ENCODE results near the gene MYOD1.

MYOD1 gene

DNA sequence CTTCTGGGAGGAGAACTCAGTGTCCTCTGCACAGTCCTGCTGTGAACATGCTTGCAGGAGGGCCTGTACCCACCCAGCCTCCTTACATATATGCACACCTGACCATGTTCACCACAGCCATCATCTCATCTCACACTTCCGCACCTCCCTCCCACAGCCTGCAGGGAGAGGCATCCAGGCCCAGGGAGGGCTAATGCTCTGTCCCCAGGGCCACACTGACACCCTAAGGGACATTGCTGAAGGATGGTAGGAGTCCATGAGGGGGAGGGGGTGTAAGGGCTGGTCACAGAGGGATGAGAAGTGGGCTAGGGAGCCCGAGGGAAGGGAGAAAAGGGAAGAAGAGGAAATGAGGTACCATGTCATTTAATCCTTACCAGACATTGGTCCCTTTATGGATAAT lies 10.8 kb downstream of the MYOD1 start:
- intact Hi-C loops (cut with DNase I) = loop anchor here (5.0 to 10.0 kb wide), 2 partner anchors 125 to 247 kb away; no protein-coding TSS in a partner anchor

GRCh38 chr11:17730608-17731462 lies 11.5 kb downstream of the MYOD1 start:
- intact Hi-C loops (cut with DNase I) = loop anchor here (5.0 to 10.0 kb wide), 2 partner anchors 126 to 246 kb away; no protein-coding TSS in a partner anchor
- peak; percentile 65 to 94 (median 86) for DNase-seq

More for the DNA sequence above, 10.8 kb downstream of the MYOD1 start:
- no peak for DNase-seq

DNA sequence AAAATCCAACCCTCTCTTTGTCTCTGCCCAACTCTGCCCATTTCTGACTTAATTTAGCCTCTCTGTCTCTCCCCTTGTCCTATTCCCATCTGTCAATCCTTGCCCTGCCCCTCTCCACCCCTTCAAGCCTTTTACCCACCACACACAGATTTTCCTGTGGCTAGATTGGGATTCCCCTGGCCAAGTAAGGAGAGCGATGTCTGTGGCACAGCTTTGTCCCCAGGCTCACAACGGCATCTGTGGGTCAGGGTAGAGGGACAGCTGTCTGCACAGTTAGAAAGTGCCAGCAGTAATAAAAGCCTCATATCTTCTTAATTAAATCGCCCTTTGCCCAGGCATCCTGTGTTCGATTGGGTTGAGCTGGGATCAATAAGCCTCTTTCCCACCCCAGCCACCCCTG lies 13.9 kb downstream of the MYOD1 start:
- intact Hi-C loops (cut with DNase I) = loop anchor here (5.0 to 10.0 kb wide), 2 partner anchors 128 to 244 kb away; no protein-coding TSS in a partner anchor
- DNase-seq = no peak

- DNase-seq = peak in 40 of 42 donors; percentile 36 to 80 (median 62)
- intact Hi-C loops (cut with DNase I) = loop anchor here (5.0 to 10.0 kb wide), 2 partner anchors 130 to 243 kb away; no protein-coding TSS in a partner anchor
These were observed 15.1 kb downstream of the MYOD1 start, which contains the start of gene KCNC1 for GRCh38 chr11:17734418-17734911. TSS of gene KCNC1 (plus strand) at chr11:17734781. CDS start at chr11:17736003, 1,222 bp downstream.

- intact Hi-C loops (cut with DNase I) = loop anchor here (5.0 to 10.0 kb wide), 2 partner anchors 130 to 242 kb away; no protein-coding TSS in a partner anchor
- peak in 40 of 42 donors; percentile 5 to 83 (median 52) for DNase-seq
These were observed 15.8 kb downstream of the MYOD1 start for GRCh38 chr11:17734986-17735817.

- intact Hi-C loops (cut with DNase I) = loop anchor here (10.0 kb wide), 1 partner anchor 131 kb away; no protein-coding TSS in a partner anchor
- DNase-seq = peak in 7 of 42 donors; percentile 28 to 48 (median 36)
These were observed 16.6 kb downstream of the MYOD1 start for GRCh38 chr11:17735818-17736578.

- peak in 6 of 42 donors; percentile 18 to 62 (median 44) for DNase-seq
- intact Hi-C loops (cut with DNase I) = loop anchor here (10.0 kb wide), 1 partner anchor 132 kb away; no protein-coding TSS in a partner anchor
These were observed 17.2 kb downstream of the MYOD1 start for GRCh38 chr11:17736579-17736893.

DNA sequence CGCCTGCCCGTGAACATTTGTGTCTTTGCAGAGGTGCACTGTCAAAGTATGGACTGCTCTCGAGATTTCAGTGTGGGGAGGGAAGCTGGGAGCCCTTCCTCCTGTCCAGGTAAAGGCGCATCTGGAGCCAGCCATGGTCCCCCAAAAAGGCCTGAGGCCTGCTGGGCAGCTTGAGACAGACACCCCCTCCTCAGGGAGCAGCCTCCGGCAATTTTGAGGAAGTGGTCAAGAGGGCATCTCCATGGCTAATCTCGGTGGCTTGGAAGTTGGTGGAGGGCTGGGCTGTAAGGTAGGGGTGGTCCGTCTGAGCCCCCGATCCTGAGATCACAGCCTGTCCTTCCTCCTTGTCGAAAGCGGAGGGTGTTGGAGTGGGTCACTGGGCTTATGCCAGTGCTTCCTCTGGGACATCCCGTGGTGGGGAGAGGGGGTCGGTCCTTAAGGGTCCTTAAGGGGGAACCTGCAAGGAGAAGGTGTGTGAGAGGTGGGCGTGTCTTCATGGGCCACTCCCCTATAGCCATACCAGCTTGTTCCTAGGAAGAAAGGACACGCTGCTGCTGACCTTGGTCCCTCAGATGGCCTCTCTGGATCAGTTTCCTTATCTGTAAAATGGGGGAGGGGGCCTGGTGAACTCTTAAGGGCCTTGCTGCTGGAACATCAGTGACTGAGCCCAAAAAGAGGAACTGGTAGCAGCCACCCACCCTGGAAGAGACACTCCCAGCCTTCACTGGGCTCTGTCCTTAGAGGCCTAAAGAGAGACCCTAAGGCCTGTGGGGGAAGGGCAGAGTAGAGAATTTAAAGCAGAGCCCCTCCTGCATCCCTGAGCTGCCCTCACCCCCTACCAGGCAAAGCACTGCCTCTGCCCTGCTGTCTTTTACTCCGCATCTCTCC lies 17.8 kb downstream of the MYOD1 start:
- peak in 2 of 42 donors; percentile 11 to 39 for DNase-seq
- intact Hi-C loops (cut with DNase I) = loop anchor here (10.0 kb wide), 1 partner anchor 132 kb away; no protein-coding TSS in a partner anchor

DNA sequence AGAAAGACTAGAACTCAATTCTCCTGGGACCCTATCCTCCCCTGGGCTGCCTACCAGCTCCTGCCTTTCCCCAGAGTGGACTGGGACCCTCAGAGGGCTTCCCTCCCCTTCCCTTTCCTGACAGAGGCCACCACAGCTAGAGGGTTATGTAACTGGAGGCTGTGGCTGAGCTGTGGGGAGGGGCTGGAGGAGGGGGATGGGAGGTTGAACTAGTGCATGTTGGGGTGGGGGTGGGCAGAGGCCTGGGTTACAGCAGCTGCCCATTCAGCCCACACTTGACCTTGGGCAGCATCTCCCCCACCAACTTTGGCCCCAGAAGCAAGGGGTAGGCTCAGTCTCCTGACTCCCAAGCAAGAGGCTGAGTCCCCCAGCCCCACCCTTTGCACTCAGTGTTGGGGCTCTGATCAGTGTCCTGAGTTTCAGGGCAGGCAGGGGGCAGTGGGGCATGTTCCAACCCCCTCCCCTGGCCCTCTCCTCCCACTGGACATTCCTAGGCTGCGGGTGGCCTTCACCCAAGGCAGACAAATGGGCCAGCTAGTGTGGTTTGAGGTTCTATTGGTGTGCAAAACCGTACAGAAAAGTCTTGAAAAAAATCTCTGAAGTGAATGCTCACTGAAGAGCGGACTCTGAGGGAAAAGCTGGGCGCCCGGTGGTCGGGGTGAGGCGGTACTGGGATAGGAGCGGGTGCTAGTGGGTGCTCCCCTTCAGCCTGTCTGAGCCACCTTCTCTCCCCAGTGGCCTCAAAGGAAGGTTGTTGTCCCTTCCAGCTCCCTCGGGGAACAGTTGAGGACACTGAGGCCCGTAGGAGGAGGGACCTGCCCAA lies 19.0 kb downstream of the MYOD1 start:
- intact Hi-C loops (cut with DNase I) = loop anchor here (10.0 kb wide), 1 partner anchor 134 kb away; no protein-coding TSS in a partner anchor
- DNase-seq = peak in 2 of 42 donors; percentile 12 to 40

- DNase-seq = peak in 3 of 42 donors; percentile 9 to 38 (median 12)
- intact Hi-C loops (cut with DNase I) = loop anchor here (10.0 kb wide), 1 partner anchor 135 kb away; no protein-coding TSS in a partner anchor
These were observed 20.6 kb downstream of the MYOD1 start for GRCh38 chr11:17739945-17740338.

DNA sequence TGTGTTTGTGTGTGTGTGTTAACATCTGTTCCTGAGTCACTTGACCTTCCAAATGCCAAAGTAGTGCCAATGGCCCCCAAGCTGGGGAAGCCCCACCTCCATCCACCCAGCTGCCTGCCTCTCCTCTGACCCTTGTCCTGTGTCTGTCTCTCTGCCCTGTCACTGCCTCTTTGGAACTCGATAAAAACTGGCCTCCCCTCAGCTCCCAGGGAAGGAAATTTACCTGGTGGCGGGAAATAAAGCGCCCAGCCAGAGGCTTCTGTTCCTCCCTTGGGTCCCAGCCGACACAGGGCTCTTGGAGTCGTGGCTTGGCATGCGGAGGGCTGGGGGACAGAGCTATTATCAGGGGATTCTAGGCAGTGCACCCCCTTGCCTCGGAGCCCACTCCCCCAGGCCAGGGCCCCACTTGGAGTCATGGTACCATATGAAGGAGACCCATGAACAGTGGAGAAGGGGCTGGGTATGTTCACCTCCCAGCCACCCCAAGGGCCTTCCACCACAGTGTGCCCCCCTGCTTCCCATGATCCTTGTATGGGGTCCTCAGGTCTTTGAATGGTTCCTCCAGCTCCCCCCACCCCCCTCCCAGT lies 21.4 kb downstream of the MYOD1 start:
- intact Hi-C loops (cut with DNase I) = no loop called here
- DNase-seq = peak in 2 of 42 donors; percentile 12 to 40

GRCh38 chr11:17741487-17741886 lies 22.1 kb downstream of the MYOD1 start:
- intact Hi-C loops (cut with DNase I) = no loop called here
- peak in 2 of 42 donors; percentile 8 to 34 for DNase-seq

DNA sequence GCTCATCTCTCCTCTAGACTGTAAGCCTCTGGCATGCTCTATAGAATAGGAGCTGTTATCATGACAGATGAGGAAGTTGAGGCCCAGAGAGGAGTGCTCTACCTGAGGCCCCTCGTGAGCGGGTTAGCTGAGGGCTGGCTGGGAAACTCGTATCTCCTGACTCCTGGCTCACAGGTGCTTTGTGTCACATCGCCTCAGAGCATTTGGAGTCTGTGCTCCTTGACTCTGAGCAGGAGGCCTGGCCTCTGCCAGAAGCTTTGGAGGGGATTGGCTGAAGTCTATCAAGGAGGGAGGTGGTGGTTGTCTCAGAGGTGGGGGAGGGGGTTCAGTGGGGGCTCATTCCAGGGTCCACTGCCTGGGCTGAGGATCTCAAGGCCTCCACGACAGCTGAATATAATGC lies 22.6 kb downstream of the MYOD1 start:
- DNase-seq = peak in 1 of 42 donors; percentile 4
- intact Hi-C loops (cut with DNase I) = no loop called here

DNA sequence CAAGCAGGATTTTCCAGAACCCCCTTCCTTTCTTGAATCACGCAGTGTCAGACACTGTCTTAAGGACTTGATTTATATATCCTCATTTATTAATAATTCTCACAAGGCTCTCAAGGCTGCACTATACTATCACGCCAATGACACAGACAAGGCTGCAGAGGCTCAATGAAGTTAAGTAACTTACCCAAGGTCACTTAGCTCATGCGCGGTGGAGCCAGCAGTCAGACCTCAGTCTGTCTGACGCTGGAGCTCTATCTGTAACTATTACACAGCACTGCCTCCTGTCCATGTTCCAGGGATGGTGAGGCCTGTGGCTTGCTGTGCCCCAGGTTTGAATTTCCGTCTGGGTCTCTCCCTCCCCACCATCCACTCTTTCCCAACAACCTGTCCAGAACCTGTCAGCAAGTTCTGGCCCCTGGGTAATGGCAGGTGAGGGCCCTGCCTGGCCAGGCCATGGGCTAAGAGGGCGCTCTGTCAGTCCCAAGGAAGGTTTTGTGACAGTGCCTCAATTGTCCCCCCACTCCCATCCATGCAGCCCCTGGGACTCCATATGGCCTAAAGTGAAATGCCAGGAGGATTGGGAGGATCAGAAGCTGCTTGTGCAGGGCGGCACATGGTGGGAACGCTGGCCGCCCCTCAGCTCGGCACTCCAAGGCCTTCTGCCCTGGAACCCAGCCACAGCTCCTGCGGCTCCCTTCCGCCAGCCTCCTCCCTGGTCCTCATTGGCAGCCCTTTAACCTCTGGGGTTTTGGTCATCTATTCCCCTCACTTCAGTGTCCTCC lies 23.8 kb downstream of the MYOD1 start:
- peak in 3 of 42 donors; percentile 6 to 7 (median 6) for DNase-seq
- intact Hi-C loops (cut with DNase I) = no loop called here

GRCh38 chr11:17743808-17744119 lies 24.4 kb downstream of the MYOD1 start:
- DNase-seq = peak in 3 of 42 donors; percentile 4 to 13 (median 6)
- intact Hi-C loops (cut with DNase I) = no loop called here
